Measurements from ENCODE around the gene PXK.
"Not testable (repeated sequence)": the region's sequence is repeated elsewhere in the genome, so short reads cannot be mapped to it uniquely, and the experiment has no call there.

The PXK gene

GRCh38 chr3:58324391-58325390, 8.0 kb upstream of the PXK start:
- no peak for DNase-seq

DNA sequence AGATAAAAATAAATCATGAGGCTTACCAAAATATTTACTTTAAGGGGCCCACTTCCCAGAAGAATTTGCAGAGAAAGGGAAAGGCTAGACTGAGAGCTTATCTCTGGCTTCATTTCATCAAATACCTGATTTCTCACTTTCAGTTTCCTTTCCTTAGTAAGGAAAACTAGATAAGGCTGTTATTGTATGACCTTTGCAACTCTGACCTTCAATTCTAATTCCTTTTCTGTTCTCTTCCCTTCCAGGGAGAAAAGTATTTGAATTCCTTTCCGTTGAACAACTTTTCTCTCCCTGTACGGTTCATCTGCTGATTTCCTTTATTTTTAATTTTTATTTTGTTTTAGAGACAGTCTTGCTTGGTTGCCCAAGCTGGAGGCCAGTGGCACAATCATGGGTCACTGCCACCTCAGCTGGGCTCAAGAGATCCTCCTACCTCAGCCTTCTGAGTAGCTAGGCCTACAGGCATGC, 7.1 kb upstream of the PXK start:
- no peak for DNase-seq

GRCh38 chr3:58326267-58326900, 6.3 kb upstream of the PXK start:
- no peak for DNase-seq

DNA sequence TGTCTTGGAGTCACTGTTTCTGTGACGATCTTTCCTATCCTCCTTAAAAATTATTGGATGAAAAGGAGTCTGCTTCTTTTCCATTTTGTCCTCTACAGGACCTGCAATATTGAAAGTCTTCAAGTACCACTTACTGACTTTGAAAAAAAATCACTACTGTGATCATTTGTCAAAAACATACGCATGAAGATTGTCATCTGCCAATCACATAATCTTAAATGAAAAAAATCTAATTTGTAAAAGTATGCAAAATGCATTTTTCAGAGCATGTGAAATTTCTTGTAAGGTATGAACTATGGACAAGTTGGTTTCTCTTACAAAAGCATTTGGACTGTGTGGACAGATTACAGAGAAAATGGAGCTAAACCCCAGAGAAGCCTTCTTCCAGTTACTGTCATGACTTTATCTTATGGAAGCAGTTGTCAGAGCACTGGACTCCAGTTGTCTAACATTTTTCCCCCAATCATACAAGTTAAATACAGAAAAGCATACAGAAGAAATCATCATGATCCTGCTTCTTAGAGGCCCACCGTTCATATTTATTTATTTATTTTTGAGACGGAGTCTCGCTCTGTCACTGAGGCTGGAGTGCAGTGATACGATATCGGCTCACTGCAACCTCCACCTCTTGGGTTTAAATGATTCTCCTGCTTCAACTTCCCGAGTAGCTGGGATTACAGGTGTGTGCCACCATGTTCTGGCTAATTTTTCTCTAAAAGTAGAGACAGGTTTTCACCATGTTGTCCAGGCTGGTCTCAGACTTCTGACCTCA, 3.4 kb upstream of the PXK start:
- no peak for DNase-seq

DNA sequence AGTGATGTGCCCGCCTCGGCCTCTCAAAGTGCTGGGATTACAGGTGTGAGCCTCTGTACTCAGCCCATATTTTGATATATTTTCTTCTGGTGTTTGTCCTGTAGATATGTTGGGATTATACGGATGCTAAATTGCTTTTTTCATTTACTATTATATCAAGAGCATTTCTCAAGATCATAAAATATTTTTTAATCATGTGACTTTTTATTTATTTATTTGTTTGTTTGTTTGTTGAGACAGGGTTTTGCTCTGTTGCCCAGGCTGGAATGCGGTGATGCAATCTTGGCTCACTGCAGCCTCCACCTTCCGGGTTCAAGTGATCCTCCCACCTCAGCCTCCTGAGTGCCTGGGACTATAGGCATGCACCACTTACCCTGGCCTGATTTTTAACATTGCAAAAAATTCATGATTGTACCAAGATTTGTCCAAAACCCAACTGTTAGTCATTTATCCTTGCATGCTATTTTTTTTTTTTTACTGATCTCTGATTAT, 2.7 kb upstream of the PXK start:
- no peak for DNase-seq

DNA sequence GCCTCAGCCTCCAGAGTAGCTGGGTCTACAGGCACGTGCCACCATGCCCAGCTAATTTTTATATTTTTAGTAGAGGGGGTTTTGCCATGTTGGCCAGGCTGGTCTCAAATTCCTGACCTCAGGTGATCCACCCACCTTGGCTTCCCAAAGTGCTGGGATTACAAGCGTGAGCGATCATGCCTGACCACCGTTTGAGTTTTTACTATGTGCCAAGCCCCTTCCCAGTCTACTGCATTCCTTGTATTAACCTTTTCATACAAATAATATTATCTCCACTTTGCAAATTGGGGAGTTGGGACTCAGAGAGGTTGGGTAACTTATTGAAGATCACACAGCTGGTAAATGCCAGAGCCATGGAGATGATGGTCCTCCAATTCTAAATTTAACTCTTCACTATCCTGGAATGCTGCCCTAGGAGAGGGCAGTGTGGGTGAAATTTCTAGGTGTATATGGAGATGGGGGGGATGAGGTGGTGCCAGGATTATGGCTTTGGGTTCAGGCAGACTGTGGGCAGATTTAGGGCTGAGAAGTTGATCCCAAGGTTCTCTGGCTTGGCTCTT, 1.0 kb upstream of the PXK start:
- DNase-seq: no peak

DNA sequence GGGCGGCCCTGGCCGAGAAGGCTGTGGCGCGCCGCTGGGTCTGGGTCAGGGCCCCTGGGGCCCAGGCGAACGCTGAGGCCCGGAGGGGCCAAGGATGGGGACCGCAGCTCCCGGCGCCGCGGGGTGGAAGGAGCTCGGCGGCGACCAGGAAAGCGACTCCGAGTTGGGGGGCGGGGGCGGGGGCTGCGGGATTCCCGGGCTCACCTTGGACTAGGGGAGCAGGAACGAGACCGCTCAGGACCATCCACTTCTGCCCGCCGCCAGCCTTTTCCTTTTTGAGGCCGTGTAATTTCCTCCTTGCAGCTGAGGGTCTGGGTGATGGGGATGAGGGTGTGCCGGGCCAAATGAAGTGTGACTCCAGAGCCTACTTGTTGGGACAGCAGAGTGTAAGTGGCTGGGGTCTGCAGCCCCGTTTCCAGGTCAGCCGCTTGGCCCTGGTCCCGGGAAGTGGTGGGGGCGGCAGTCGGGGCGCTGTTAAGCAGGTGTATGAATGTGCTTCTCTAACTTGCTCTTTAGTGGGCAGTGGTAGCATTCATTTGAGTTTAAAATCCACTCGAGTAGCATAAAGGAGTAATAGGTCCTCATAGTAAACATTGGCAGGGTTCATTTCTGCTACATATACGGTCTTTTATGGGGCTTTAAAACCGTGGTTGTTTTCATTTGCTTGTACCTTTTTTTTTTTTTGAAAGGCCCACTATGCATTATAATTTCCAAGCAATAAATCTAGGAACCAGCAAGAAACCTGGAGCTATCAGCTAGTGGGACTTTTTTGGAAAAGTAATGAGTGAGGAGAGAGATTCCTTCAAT, 717 bp downstream of the PXK start:
- DNase-seq: peak; percentile 73

- no peak for DNase-seq
Observed at GRCh38 chr3:58334013-58334321, 1.3 kb downstream of the PXK start.

DNA sequence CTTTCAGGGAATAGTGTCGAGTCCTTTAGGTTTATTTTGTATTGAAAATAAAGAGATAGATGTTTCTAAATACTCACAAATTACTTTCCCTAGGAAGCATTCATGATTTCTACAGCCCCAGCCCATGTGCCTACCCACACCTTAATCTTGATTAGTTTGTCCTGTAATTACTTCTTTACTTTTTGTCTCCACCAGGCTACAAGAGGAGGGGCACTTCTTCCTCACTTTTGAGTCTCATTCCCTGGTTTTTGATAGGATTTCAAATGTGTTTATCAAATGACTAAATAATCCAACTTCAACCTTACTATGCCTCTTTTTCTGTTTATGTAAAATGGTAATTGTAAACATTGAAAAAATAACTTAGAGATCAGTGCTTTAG, 1.8 kb downstream of the PXK start:
- no peak for DNase-seq

- no peak for DNase-seq
Observed at GRCh38 chr3:58335652-58335947, 2.9 kb downstream of the PXK start.

GRCh38 chr3:58336135-58336882, 3.6 kb downstream of the PXK start:
- DNase-seq: no peak

- DNase-seq: no peak
Observed at GRCh38 chr3:58337190-58337589, 4.5 kb downstream of the PXK start.

DNA sequence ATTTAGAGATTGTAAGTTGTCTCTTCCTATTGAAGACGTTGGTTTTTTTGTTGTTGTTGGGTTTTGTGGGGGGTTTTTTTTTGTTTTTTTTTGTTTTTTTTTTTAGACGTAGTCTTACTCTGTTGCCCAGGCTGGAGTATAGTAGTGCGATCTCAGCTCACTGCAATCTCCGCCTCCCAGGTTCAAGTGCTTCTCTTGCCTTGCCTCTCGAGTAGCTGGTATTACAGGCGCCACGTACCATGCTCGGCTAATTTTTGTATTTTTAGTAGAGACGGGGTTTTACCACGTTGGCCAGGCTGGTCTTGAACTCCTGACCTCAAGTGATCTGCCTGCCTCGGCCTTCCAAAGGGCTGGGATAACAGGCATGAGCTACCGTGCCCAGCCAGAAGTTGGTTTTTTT, 6.5 kb downstream of the PXK start:
- not testable (repeated sequence) for DNase-seq

DNA sequence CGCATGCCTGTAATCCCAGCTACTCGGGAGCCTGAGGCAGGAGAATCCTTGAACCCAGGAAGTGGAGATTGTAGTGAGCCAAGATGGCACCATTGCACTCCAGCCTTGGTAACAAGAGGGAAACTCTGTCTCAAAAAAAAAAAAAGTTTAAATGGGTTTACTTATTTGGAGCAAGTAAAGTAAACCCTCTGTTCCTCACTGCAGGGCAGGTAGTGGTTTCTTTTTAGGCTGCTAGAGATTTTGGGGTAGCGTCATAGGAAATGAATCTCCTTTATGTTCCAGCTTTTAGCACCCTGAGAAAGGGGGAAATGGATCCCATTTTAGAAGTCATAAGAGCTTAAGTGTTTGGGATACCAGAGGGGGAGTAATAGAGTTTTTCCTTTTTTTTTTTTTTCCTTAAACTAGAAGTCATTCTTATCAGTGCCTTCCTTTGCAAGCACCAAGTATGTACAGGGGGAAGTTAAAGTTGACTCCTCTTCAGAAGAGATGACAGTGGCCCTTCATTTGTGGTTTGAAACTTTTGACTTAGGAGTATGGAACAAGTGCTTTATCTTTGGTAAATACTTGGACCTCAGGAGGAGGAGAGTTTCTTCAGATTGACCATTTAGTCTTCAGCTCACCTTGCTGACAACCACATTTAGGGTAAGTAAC, 8.0 kb downstream of the PXK start:
- no peak for DNase-seq

GRCh38 chr3:58341376-58341775, 8.7 kb downstream of the PXK start:
- no peak for DNase-seq

DNA sequence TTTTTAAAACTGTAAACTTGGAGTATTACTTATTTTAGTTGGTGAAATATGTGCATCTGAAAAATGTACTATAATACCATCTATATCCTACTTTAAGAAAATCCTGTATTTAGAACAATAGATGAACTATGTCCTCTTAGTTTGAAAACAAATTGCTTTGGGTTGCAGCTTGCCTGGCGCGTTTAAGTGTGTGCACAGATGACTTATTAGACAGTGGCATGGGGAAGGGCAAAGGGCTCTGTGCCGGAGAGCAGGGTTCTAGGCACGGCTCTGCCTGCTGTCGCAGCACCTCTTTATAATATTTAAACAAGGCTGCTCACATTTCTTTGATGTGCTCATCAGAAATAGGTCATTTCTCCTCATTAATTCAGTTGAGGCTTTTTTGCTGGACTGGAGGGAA, 10.0 kb downstream of the PXK start:
- no peak for DNase-seq

- DNase-seq: no peak
Observed at GRCh38 chr3:58345457-58345856, 12.8 kb downstream of the PXK start.

GRCh38 chr3:58346368-58346767, 13.7 kb downstream of the PXK start:
- DNase-seq: no peak

GRCh38 chr3:58347984-58348383, 15.3 kb downstream of the PXK start:
- DNase-seq: no peak

DNA sequence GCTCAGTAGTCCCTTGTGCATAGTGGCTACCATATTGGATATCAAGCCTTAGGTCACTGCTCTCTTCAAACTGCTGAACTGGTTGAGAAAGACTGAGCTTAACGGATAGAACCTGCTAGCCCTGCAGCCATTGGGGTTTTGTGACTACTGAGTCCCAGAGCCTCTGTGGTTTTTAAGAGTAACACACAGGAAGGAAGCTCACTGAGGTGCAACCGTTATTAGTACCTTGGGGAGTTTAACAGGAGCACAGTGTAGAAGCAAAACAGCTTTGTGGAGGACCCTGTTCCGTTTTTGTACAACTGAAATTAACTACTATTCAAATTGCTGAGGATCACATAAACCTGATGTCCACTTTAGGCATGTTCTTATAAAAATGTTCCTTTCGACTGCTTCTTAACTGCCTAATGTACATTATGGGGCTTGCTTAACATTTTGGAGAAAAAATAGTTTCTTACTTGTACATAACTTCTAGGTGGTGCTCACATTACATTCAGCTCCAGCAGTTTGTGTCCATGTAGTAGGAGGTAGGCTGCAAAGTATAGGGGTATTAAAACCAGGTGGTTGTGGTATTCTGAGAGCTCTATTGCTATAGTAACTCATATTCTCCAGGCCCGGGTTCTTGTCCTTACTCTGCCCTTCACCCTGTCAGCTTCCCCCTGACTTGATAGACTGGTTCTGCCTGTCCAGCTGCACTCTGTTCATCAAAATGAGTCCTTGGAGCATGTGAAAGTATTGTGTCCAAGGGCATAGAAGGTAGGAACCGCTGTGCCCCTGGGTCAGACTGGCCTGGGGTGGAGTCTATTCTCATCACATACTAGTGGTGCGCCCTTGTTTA, 17.3 kb downstream of the PXK start:
- no peak for DNase-seq
